ENCODE measurements around the gene STIM1.
"Not testable (repeated sequence)": the region's sequence is repeated elsewhere in the genome, so short reads cannot be mapped to it uniquely, and the experiment has no call there.

Gene STIM1

GRCh38 chr11:3885855-3886254, 30.4 kb downstream of the STIM1 start:
- no peak for DNase-seq (ENCODE audit: low read depth)

GRCh38 chr11:3886985-3887384, 31.5 kb downstream of the STIM1 start:
- DNase-seq (ENCODE audit: low read depth): no peak

- DNase-seq (ENCODE audit: low read depth): no peak
These were observed 33.4 kb downstream of the STIM1 start for GRCh38 chr11:3888876-3889275.

GRCh38 chr11:3890014-3890413, 34.5 kb downstream of the STIM1 start:
- no peak for DNase-seq (ENCODE audit: low read depth)

GRCh38 chr11:3890806-3891205, 35.3 kb downstream of the STIM1 start:
- DNase-seq (ENCODE audit: low read depth): no peak

DNA sequence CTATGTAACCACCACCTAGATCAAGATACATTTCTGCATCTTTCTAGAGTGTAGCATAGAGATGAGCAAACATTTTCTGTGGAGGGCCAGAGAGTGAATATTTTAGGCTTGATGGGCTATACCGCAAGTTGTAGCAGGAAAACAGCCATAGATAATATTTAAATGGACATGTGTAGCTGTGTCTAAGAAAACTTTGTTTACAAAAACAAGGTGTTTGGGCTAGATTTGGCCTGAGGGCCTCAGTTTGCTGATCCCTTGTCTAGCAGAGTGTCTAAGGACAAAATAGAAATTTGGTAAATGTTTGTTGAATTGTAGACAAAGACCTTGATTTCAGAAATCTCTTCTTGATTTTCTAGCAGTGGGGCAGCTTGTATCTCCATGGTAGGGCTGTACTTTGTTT, 36.3 kb downstream of the STIM1 start:
- DNase-seq (ENCODE audit: low read depth): no peak

GRCh38 chr11:3892156-3892555, 36.7 kb downstream of the STIM1 start:
- DNase-seq (ENCODE audit: low read depth): no peak

DNA sequence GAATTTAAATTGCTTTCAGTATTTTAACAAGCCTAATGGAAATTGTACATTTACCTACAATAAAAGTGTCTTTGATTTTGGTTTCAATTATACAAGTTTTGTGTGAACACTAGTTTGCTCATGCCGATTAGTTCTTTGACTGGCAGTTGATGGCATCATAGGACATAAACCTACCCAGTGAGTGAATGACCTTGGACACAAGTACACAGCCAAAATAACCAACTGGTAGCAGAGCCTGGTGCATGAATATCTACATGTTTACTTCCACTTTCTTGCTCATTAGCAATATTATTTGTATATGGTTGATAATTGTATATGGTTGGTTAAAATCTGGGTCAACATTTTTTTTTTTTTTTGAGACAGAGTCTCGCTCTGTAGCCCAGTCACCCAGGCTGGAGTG, 37.8 kb downstream of the STIM1 start:
- DNase-seq (ENCODE audit: low read depth): no peak

- DNase-seq (ENCODE audit: low read depth): no peak
These were observed 38.8 kb downstream of the STIM1 start for GRCh38 chr11:3894128-3894731.

DNA sequence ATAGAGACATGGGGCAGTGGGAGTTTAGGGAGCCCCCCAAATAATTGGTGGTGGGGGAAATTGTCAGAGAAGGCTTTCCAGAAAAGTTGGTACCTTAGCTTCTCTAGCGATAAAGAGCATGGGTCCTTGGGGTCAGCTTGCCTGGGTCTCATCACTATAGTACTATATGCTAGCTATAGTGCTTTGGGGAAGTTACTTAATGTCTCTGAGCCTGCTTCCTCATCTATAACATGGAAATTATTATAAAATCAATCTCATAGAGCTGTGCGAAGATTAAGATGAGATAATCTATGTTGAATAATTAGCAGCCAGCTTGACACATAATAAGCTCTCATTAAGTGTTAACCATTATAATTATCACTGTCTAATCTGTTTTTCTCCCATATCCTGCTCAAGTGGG, 41.2 kb downstream of the STIM1 start:
- no peak for DNase-seq (ENCODE audit: low read depth)

DNA sequence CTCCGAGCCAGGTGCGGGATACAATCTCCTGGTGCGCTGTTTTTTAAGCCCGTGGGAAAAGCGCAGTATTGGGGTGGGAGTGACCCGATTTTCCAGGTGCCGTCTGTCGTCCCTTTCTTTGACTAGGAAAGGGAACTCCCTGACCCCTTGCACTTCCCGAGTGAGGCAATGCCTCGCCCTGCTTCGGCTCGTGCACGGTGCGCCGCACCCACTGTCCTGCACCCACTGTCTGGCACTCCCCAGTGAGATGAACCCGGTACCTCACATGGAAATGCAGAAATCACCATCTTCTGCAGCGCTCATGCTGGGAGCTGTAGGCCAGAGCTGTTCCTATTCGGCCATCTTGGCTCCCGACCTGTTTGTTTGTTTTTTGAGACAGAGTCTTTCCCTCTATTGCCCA, 44.8 kb downstream of the STIM1 start:
- DNase-seq (ENCODE audit: low read depth): not testable (repeated sequence)

DNA sequence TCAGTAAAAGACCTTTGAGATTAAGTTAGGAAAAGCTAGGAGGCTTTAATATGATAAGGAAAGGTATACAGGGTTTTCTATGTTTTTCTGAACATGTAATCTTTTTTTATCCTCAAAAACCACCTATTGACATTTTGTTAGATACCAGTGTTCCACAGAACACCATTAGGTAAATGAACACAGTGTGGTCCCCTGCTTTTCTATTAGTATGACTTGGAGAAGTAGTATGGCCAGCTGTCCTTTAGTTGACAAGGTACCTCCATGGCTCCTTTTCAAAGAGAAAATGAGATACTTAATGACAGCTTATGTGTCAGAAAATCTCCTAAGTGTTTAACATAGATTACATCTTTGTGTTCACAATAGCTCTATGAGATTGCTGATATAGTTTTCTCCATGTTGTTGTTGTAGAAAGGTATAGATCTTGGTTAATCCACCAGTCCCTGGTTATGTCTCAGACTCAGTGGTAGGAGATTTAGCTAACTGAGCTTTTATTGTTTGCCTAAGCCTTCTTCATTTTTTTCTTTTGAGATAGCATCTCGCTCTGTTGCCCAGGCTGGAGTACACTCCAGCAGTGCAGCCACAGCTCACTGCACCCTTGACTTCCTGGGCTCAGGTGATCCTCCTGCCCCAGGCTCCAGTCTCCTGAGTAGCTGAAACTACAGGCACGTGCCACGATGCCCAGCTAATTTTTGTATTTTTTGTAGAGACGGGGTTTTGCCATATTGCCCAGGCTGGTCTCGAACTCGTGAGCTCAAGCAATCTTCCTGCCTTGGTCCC, 46.0 kb downstream of the STIM1 start:
- DNase-seq (ENCODE audit: low read depth): no peak

DNA sequence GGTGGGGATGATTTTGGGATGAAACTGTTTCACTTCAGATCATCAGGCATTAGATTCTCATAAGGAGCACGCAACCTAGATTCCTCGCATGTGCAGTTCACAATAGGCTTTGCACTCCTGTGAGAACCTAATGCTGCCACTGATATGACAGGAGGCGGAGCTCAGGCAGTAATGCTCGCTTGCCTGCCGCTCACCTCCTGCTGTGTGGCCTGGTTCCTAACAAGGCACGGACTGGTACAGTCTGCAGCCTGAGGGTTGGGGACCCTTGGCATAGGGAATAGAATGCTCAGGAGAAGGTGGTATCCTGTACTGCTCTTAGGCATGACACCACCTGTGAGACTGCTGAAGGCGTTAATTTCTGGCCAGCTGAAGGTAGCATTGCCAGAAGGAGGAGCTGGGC, 47.0 kb downstream of the STIM1 start:
- no peak for DNase-seq (ENCODE audit: low read depth)

DNA sequence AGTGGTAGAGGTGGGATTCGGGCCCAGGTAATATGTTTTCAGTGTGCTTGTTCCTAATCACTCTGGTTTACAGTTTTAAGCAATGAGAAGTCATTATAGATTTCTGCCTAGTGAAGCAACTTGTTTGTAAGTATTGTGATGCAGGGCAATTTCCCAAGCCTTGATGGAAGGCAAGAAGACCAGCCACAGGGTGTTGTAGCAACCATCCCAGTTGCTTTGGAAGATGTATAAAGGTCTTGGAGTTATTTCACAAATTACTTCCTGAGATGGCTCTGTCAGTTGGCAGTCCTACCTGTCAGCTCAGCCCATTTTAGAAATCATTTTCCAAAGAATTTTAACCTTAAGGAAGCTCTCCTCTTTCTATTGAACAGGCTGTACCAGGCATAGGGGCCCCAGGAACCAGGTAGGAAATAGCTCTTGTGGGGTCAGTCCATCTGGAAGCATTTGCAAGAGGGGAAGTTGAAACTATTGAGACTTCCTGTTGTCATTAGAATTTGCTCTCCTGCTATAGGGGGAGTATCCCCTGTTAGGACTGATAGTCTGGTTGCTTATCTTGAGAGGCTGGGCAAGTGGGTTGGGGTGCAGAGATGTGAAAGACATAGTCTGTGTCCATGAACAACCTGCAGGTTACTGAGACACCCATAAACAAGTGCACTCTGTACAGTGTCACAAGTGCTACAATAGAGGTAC, 47.9 kb downstream of the STIM1 start:
- DNase-seq (ENCODE audit: low read depth): no peak

GRCh38 chr11:3904228-3904627, 48.8 kb downstream of the STIM1 start:
- DNase-seq (ENCODE audit: low read depth): no peak

- DNase-seq (ENCODE audit: low read depth): peak; percentile 40
These were observed 49.9 kb downstream of the STIM1 start for GRCh38 chr11:3905080-3905953.

GRCh38 chr11:3906166-3906565, 50.7 kb downstream of the STIM1 start:
- DNase-seq (ENCODE audit: low read depth): no peak

DNA sequence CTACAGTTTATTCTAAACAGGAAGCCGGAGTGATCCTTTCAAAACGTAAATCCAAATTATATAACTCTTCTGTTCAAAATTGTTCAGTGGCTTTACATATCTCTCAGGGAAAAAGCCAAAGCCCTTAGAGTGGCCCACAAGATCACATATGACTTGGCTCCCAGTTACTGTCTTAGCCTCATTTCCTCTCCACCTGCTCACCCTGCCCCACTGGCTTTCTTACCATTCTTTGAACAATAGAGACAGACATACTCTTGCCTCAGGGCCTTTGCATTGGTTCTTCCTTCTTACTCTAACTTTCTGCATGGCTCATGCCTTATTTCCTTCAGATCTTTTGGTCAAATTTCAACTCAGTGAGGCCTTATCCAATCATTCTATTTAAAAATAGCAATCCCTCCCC, 52.1 kb downstream of the STIM1 start:
- DNase-seq (ENCODE audit: low read depth): no peak

GRCh38 chr11:3909901-3910300, 54.4 kb downstream of the STIM1 start:
- DNase-seq (ENCODE audit: low read depth): no peak

GRCh38 chr11:3911908-3912505, 56.5 kb downstream of the STIM1 start:
- DNase-seq (ENCODE audit: low read depth): no peak

DNA sequence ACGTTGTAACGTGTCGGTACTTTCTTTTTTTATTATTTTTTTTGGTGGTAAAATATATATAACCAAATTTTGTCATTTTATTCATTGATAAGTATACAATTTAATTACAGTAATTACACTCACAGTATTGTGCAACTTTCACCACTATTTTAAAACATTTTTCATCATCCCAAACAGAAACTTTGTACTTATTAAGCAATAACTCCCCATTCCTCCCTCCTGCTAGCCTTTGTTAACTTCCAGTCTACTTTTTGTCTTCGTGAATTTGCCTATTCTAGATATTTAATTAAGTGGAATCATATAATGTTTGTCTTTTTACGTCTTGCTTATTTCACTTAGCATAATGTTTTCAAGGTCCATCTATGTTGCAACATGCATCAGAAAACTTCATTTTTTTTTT, 58.5 kb downstream of the STIM1 start:
- no peak for DNase-seq (ENCODE audit: low read depth)

- no peak for DNase-seq (ENCODE audit: low read depth)
These were observed 59.3 kb downstream of the STIM1 start for GRCh38 chr11:3914805-3915204.
